ENCODE measurements around the gene ABCC3. TPM values are rescaled to one million over a fixed set of nuclear protein-coding genes. Genes with fewer than 3 reads are reported as not detected.

Gene ABCC3, protein sequence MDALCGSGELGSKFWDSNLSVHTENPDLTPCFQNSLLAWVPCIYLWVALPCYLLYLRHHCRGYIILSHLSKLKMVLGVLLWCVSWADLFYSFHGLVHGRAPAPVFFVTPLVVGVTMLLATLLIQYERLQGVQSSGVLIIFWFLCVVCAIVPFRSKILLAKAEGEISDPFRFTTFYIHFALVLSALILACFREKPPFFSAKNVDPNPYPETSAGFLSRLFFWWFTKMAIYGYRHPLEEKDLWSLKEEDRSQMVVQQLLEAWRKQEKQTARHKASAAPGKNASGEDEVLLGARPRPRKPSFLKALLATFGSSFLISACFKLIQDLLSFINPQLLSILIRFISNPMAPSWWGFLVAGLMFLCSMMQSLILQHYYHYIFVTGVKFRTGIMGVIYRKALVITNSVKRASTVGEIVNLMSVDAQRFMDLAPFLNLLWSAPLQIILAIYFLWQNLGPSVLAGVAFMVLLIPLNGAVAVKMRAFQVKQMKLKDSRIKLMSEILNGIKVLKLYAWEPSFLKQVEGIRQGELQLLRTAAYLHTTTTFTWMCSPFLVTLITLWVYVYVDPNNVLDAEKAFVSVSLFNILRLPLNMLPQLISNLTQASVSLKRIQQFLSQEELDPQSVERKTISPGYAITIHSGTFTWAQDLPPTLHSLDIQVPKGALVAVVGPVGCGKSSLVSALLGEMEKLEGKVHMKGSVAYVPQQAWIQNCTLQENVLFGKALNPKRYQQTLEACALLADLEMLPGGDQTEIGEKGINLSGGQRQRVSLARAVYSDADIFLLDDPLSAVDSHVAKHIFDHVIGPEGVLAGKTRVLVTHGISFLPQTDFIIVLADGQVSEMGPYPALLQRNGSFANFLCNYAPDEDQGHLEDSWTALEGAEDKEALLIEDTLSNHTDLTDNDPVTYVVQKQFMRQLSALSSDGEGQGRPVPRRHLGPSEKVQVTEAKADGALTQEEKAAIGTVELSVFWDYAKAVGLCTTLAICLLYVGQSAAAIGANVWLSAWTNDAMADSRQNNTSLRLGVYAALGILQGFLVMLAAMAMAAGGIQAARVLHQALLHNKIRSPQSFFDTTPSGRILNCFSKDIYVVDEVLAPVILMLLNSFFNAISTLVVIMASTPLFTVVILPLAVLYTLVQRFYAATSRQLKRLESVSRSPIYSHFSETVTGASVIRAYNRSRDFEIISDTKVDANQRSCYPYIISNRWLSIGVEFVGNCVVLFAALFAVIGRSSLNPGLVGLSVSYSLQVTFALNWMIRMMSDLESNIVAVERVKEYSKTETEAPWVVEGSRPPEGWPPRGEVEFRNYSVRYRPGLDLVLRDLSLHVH (N-terminal part only)
- 116 to 158 TPM (median 140 TPM) in 5 replicates for total RNA-seq (2022; extraction: Qiagen RNA extraction; ENCODE audit: low read depth)

DNA sequence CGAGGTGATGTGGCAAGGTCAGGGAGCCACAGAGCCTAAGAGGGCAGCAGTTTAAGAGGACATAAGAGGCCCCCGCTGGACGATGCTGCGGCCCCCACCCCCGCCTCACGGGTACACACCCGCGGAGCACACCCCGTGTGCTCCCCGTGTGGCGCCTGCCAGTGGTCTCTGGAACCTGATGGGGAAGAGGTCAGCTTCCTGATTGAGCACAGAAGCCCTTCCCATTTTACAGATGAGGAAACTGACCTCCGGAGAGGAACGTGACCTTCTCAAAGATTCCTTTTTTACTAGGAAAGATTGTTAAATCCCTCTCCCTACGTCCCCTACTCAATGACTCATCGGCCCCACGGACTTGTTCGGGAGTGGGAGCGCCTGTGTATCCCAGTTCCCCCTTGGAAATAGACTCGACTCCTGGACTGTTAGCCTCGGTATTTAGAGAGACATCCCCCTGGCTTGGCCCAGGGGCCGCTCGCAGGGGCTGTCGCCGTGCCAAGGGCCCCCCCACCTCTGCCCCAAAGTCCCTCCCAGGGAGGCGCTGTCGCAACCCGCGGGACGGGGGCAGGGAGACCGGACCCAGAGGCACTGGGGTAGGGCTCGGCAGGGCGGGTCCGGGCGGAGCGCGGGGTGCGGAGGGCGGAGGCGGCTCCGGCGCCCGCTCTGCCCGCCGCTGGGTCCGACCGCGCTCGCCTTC, at the start of gene ABCC3:
Gene ABCC3, plus strand, starts transcription at position 658 of the 691 bp plus-strand sequence. CDS start 56 bp downstream, outside the sequence.

DNA sequence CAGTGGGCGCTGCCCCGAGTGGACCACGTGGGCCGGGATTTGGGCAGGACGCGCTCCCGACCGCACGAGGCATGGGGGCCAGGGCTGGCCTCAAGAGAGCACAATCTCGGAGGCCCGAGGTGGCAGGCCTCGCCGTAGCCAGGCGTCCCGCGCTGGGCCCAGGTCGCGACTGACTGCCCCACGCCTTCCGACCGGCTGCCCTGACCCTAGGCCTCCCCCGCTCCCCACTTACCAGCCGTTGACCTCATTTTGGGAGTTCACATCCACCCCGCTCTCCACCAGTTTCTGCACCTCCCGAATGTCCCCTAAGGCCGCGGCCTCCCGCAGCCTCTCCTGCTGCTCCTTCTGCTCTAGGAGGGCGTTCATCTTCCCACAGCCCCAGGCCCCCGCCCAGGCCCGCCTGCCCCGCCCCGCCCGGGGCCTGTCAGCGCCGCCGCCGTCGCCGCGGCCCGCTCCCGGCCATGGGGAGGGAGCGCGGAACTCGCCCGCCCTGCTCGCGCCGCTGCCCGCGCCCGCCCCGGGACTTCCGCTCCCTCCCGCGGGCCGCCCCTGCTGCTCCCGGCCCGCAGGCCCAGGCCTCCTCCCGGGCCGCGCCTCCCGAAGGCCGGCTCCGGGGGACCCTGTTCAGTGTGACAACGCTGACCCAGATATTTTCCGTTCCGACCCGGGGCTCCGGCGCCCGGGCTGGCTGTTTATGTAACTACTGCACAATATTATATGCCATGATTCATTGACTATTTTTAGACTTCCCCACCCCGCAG, 72.8 kb downstream of the ABCC3 start, which contains the start of gene ANKRD40:
Gene ANKRD40, minus strand, starts transcription at position 626 of the 761 bp plus-strand sequence. Its CDS starts 260 bp downstream, at position 366.

DNA sequence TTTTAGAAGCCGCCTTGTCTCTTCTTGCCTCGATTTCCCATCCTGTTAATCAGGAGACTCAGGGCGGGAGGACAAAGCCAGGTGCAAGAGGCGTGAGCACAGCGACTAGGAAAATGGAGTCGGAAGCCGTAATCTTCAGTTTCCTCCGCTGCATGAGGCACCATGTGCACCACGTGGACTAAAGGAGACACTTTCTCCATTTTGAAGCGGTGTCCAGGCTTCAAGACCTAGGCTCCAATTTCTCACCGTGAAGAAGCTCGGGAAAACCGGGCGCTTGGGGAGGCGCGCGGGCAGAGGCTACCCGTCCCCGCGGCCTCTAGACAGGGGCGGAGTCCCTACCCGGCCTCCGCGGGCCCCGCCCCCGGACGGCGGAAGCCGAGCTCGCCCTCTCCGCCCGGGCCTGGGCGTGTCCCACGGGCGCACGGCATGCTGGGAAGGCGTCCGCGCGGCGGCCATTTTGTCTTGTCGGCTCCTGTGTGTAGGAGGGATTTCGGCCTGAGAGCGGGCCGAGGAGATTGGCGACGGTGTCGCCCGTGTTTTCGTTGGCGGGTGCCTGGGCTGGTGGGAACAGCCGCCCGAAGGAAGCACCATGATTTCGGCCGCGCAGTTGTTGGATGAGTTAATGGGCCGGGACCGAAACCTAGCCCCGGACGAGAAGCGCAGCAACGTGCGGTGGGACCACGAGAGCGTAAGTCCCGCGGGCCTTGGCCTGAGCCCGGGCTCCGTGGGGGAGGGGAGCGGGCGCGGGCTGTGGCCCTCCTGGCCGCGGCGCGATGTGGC, 84.7 kb downstream of the ABCC3 start, which contains the start of gene LUC7L3:
Gene LUC7L3, plus strand, starts transcription at position 460 of the 780 bp plus-strand sequence. Its CDS starts 130 bp downstream, at position 590.

Other genes with a start within 250 kb of the ABCC3 start
- gene LRRC59, start 237.4 kb upstream of the ABCC3 start, total RNA-seq (2022; extraction: Qiagen RNA extraction; ENCODE audit: low read depth), result 235 to 249 TPM (median 243 TPM) in 5 replicates
- 10.3 to 15.4 TPM (median 13.6 TPM) in 5 replicates for gene ACSF2, start 208.7 kb upstream of the ABCC3 start, total RNA-seq (2022; extraction: Qiagen RNA extraction; ENCODE audit: low read depth)
- gene CHAD, start 166.0 kb upstream of the ABCC3 start, total RNA-seq (2022; extraction: Qiagen RNA extraction; ENCODE audit: low read depth), result not detected in 5 replicates
- 26.5 to 36.3 TPM (median 32.8 TPM) in 5 replicates for gene RSAD1, start 156.0 kb upstream of the ABCC3 start, total RNA-seq (2022; extraction: Qiagen RNA extraction; ENCODE audit: low read depth)
- 0.35 to 0.60 TPM (median 0.39 TPM) in 5 replicates for gene MYCBPAP, start 126.4 kb upstream of the ABCC3 start, total RNA-seq (2022; extraction: Qiagen RNA extraction; ENCODE audit: low read depth)
- gene EPN3, start 102.1 kb upstream of the ABCC3 start, total RNA-seq (2022; extraction: Qiagen RNA extraction; ENCODE audit: low read depth), result 0.17 to 0.78 TPM (median 0.23 TPM) in 5 replicates
- gene SPATA20, start 87.7 kb upstream of the ABCC3 start, total RNA-seq (2022; extraction: Qiagen RNA extraction; ENCODE audit: low read depth), result 68.4 to 89.0 TPM (median 81.4 TPM) in 5 replicates
- 3.4 to 5.3 TPM (median 4.6 TPM) in 5 replicates for gene CACNA1G, start 74.2 kb upstream of the ABCC3 start, total RNA-seq (2022; extraction: Qiagen RNA extraction; ENCODE audit: low read depth)
- 50.4 to 53.3 TPM (median 50.9 TPM) in 5 replicates for gene ANKRD40, start 73.0 kb downstream of the ABCC3 start, total RNA-seq (2022; extraction: Qiagen RNA extraction; ENCODE audit: low read depth)
- gene LUC7L3, start 84.7 kb downstream of the ABCC3 start, total RNA-seq (2022; extraction: Qiagen RNA extraction; ENCODE audit: low read depth), result 55.7 to 106 TPM (median 92.9 TPM) in 5 replicates
- not detected in 5 replicates for gene ANKRD40CL, start 132.6 kb downstream of the ABCC3 start, total RNA-seq (2022; extraction: Qiagen RNA extraction; ENCODE audit: low read depth)
- gene WFIKKN2, start 200.7 kb downstream of the ABCC3 start, total RNA-seq (2022; extraction: Qiagen RNA extraction; ENCODE audit: low read depth), result not detected in 5 replicates
- 89.6 to 102 TPM (median 94.0 TPM) in 5 replicates for gene TOB1, start 231.5 kb downstream of the ABCC3 start, total RNA-seq (2022; extraction: Qiagen RNA extraction; ENCODE audit: low read depth)

Data from A549 treated with GW870086 at 1 μM for 4 hours (cell line).